HEK293 (cell line): Measurements from ENCODE around the gene DLL4.

Experiments used
- CTCF ChIA-PET: fragments of 350-600 bp; formaldehyde crosslinking; extraction: SDS; loops from one replicate; lab custom pipeline; 2021; ENCODE audit warnings: antibody characterized with exemption; lab: Yijun Ruan, JAX
- POLR2A ChIA-PET: fragments of 300-600 bp; formaldehyde crosslinking; extraction: SDS; loops from one replicate; lab custom pipeline; 2020; ENCODE audit warnings: antibody characterized with exemption, inconsistent platforms; lab: Yijun Ruan, JAX
- H3K27ac ChIP-seq: fragments of 200-500 bp; sonication (Bioruptor generic); 2 replicates; pipeline ENCODE4 v1.5.1; 2014; ENCODE audit warnings: low read depth, low read length, control low read depth, inconsistent platforms; ENCODE audit errors: extremely low read depth
- H3K36me3 ChIP-seq, 2 experiments: fragments of 200-500 bp in 1 of 2; sonication (Bioruptor generic) in 1 of 2; 1 replicate in 1 of 2; 2 replicates in 1 of 2; pipeline ENCODE4 v1.5.1; 2014 to 2017; ENCODE audit warnings: inconsistent platforms in 2 of 2, low read length in 2 of 2; ENCODE audit not compliant: control insufficient read depth in 2 of 2, insufficient read depth in 1 of 2
- H3K4me1 ChIP-seq: fragments of 200-500 bp; sonication (Bioruptor generic); 2 replicates; pipeline ENCODE4 v1.5.1; 2014; ENCODE audit warnings: mild to moderate bottlenecking, low read length, inconsistent platforms; ENCODE audit not compliant: control insufficient read depth, insufficient read depth
- H3K4me3 ChIP-seq: 2 replicates; pipeline ENCODE4 v1.5.1; 2011; ENCODE audit warnings: low read depth, mild to moderate bottlenecking, control low read depth, low read length, moderate library complexity
- H3K9me3 ChIP-seq: fragments of 200-500 bp; sonication (Bioruptor generic); 2 replicates; pipeline ENCODE4 v1.5.1; 2014; ENCODE audit warnings: low read depth, low read length, inconsistent platforms; ENCODE audit not compliant: control insufficient read depth, insufficient read depth
- ATF2 ChIP-seq: fragments of 450-650 bp; formaldehyde crosslinking; IDR thresholded peaks from 2 replicates; pipeline ENCODE4 v1.5.1; 2016; ENCODE audit warnings: missing biosample characterization, missing genetic modification characterization, low read depth
- CTCF ChIP-seq: fragments of 450-650 bp; formaldehyde crosslinking; IDR thresholded peaks from 2 replicates; pipeline ENCODE4 v1.5.1; 2016; ENCODE audit warnings: missing biosample characterization, missing genetic modification characterization
- KLF1 ChIP-seq: fragments of 450-650 bp; formaldehyde crosslinking; IDR thresholded peaks from 2 replicates; pipeline ENCODE4 v1.5.1; 2016; ENCODE audit warnings: missing biosample characterization, missing genetic modification characterization
- KLF9 ChIP-seq: fragments of 450-650 bp; formaldehyde crosslinking; IDR thresholded peaks from 2 replicates; pipeline ENCODE4 v1.5.1; 2016; ENCODE audit warnings: missing biosample characterization, missing genetic modification characterization, low read depth
- PRDM4 ChIP-seq: fragments of 450-650 bp; formaldehyde crosslinking; IDR thresholded peaks from 2 replicates; pipeline ENCODE4 v1.5.1; 2017; ENCODE audit warnings: missing biosample characterization, missing genetic modification characterization
- SCRT1 ChIP-seq: fragments of 450-650 bp; formaldehyde crosslinking; IDR thresholded peaks from 2 replicates; pipeline ENCODE4 v1.5.1; 2016; ENCODE audit warnings: missing biosample characterization, missing genetic modification characterization, borderline replicate concordance
- SP2 ChIP-seq: fragments of 450-650 bp; formaldehyde crosslinking; IDR thresholded peaks from 2 replicates; pipeline ENCODE4 v1.5.1; 2016; ENCODE audit warnings: missing biosample characterization, missing genetic modification characterization
- YY1 ChIP-seq: fragments of 450-650 bp; formaldehyde crosslinking; IDR thresholded peaks from 2 replicates; pipeline ENCODE4 v1.5.1; 2018; ENCODE audit warnings: missing biosample characterization, missing genetic modification characterization
- ZBTB44 ChIP-seq: fragments of 450-650 bp; IDR thresholded peaks from 2 replicates; pipeline ENCODE4 v1.5.1; 2018; ENCODE audit warnings: missing biosample characterization, mild to moderate bottlenecking, missing genetic modification characterization
- ZBTB48 ChIP-seq: fragments of 450-650 bp; formaldehyde crosslinking; IDR thresholded peaks from 2 replicates; pipeline ENCODE4 v1.5.1; 2016; ENCODE audit warnings: missing biosample characterization, missing genetic modification characterization
- ZNF121 ChIP-seq: fragments of 450-650 bp; formaldehyde crosslinking; IDR thresholded peaks from 2 replicates; pipeline ENCODE4 v1.5.1; 2016; ENCODE audit warnings: missing biosample characterization, missing genetic modification characterization
- ZNF214 ChIP-seq: fragments of 450-650 bp; formaldehyde crosslinking; IDR thresholded peaks from 2 replicates; pipeline ENCODE4 v1.5.1; 2017; ENCODE audit warnings: missing biosample characterization, mild to moderate bottlenecking, missing genetic modification characterization, borderline replicate concordance
- ZNF341 ChIP-seq: fragments of 450-650 bp; formaldehyde crosslinking; IDR thresholded peaks from 2 replicates; pipeline ENCODE4; 2016; ENCODE audit warnings: low read depth, missing biosample characterization, missing genetic modification characterization
- ZNF362 ChIP-seq: fragments of 450-650 bp; formaldehyde crosslinking; IDR thresholded peaks from 2 replicates; pipeline ENCODE4 v1.5.1; 2016; ENCODE audit warnings: missing biosample characterization, missing genetic modification characterization
- ZNF37A ChIP-seq: fragments of 450-650 bp; IDR thresholded peaks from 2 replicates; pipeline ENCODE4 v1.5.1; 2018; ENCODE audit warnings: missing biosample characterization, missing genetic modification characterization
- ZNF423 ChIP-seq: fragments of 450-650 bp; formaldehyde crosslinking; IDR thresholded peaks from 2 replicates; pipeline ENCODE4 v1.5.1; 2016; ENCODE audit warnings: missing biosample characterization, missing genetic modification characterization
- ZNF449 ChIP-seq: fragments of 450-650 bp; formaldehyde crosslinking; IDR thresholded peaks from 2 replicates; pipeline ENCODE4 v1.5.1; 2017; ENCODE audit warnings: missing biosample characterization, mild to moderate bottlenecking, missing genetic modification characterization, moderate library complexity
- ZNF585B ChIP-seq: fragments of 450-650 bp; formaldehyde crosslinking; IDR thresholded peaks from 2 replicates; pipeline ENCODE4 v1.5.1; 2016; ENCODE audit warnings: missing biosample characterization, missing genetic modification characterization
- ZNF645 ChIP-seq: fragments of 450-650 bp; formaldehyde crosslinking; IDR thresholded peaks from 2 replicates; pipeline ENCODE4; 2016; ENCODE audit warnings: missing biosample characterization, missing genetic modification characterization
- ZNF785 ChIP-seq: fragments of 450-650 bp; formaldehyde crosslinking; IDR thresholded peaks from 2 replicates; pipeline ENCODE4 v1.5.1; 2016; ENCODE audit warnings: missing biosample characterization, missing genetic modification characterization
- ZNF837 ChIP-seq: fragments of 450-650 bp; formaldehyde crosslinking; IDR thresholded peaks from 2 replicates; pipeline ENCODE4 v1.5.1; 2016; ENCODE audit warnings: missing biosample characterization, missing genetic modification characterization

Gene DLL4

GRCh38 chr15:40893733-40894680 lies 35.1 kb upstream of the DLL4 start, which contains the start of gene VPS18 (continued):
- peak; percentile 13; the same call in 1 of the 2 replicates for TF ChIP-seq ZBTB48
- TF ChIP-seq ZNF341 (tag by site-specific recombination): peak; percentile 31; the same call in 1 of the 2 replicates
- TF ChIP-seq ZNF449 (tag by site-specific recombination): peak; percentile 80
- no peak for TF ChIP-seq ZNF37A
- TF ChIP-seq ZNF585B (tag by site-specific recombination): no peak
- TF ChIP-seq ZNF362 (tag by site-specific recombination): no peak
- TF ChIP-seq SCRT1 (tag by site-specific recombination): no peak
- no peak for TF ChIP-seq ZNF214 (tag by site-specific recombination)
- TF ChIP-seq ZNF837 (tag by site-specific recombination): no peak
- TF ChIP-seq CTCF (tag by site-specific recombination): peak; percentile 81
- no peak for TF ChIP-seq ZNF785 (tag by site-specific recombination)
- no peak for TF ChIP-seq ZNF423 (tag by site-specific recombination)
- no peak for TF ChIP-seq ZNF645 (tag by site-specific recombination)
- no peak for TF ChIP-seq YY1 (tag by site-specific recombination)
- TF ChIP-seq SP2 (tag by site-specific recombination): peak; percentile 88
- TF ChIP-seq KLF1: peak; percentile 60

GRCh38 chr15:40894681-40895448 lies 34.3 kb upstream of the DLL4 start:
- Histone ChIP-seq H3K4me3 (peak overlapping the region; percentile 79), H3K27ac (peak overlapping the region; percentile 32; the same call in 1 of the 2 replicates), H3K4me1 (no peaks in the 10 kb centered on the region), H3K36me3 (peaks cover 0 to 38% of the 10 kb centered on the region in 2 experiments; a peak in 2 of 3 replicates), H3K9me3 (no peaks in the 10 kb centered on the region)
- ChIA-PET CTCF (interaction anchor here (0.6 to 4.2 kb wide), 25 partner anchors 9 to 289 kb away, joined by 3 to 117 read pairs (median 5); partner anchors contain the start of genes GCHFR, RAD51 and RHOV), POLR2A (interaction anchor here (0.6 to 2.6 kb wide), 11 partner anchors 8 to 438 kb away, joined by 3 to 47 read pairs (median 4); partner anchors contain the start of genes CHAC1, DNAJC17, NUSAP1 and OIP5)
- TF ChIP-seq ATF2 (tag by site-specific recombination) (no peak), KLF9 (no peak), ZBTB44 (tag by site-specific recombination) (no peak), PRDM4 (no peak), ZNF121 (no peak)
